GM12878 (cell line): Measurements from ENCODE around the gene TNKS1BP1. TPM values are rescaled to one million over a fixed set of nuclear protein-coding genes. Genes with fewer than 3 reads are reported as not detected.

Experiments
- ATAC-seq: fragments of 200-7000 bp; cut with Tn5 transposase; 3 replicates; pipeline ENCODE4 v1.9.1; 2020; ENCODE audit warnings: mild to moderate bottlenecking, moderate library complexity
- BruUV-seq: library from RNA; stranded (reverse); fragments of 400-500 nt; replicated peaks from 2 replicates; lab custom pipeline; 2021; lab: Mats Ljungman, UMichigan
- CTCF ChIA-PET: fragments of 300-600 bp; sonication (Branson Sonifier 250); formaldehyde crosslinking; extraction: SDS; loops from one replicate; lab custom pipeline; 2021; ENCODE audit warnings: inconsistent platforms; lab: Yijun Ruan, JAX
- POLR2A ChIA-PET: fragments of 350-600 bp; formaldehyde crosslinking; extraction: SDS; loops from one replicate; lab custom pipeline; 2021; ENCODE audit warnings: inconsistent platforms; lab: Charles Lee
- RAD21 ChIA-PET: fragments of 300-600 bp; sonication (Branson Sonifier 250); formaldehyde crosslinking; loops from one replicate; lab custom pipeline; 2023; ENCODE audit warnings: antibody characterized with exemption; ENCODE audit not compliant: unreplicated experiment; lab: Charles Lee
- SMC1A ChIA-PET: fragments of 300-600 bp; sonication (Branson Sonifier 250); formaldehyde crosslinking; loops from one replicate; lab custom pipeline; 2023; ENCODE audit not compliant: unreplicated experiment, uncharacterized antibody; lab: Charles Lee
- DNase-seq: peaks from one replicate; pipeline ENCODE4 v3.0.0-alpha.2; 2011; ENCODE audit warnings: low read depth, low spot score
- FAIRE-seq: peaks from 3 replicates; lab custom pipeline; 2011; peaks lifted over from hg19 to GRCh38; lab: Jason Lieb, UNC
- H2AFZ ChIP-seq: 2 replicates; pipeline ENCODE4 v1.6.0; 2011; ENCODE audit warnings: low read depth, low read length, control low read depth; ENCODE audit not compliant: control insufficient read depth
- H3K27ac ChIP-seq: 2 replicates; pipeline ENCODE4 v1.5.1; 2011; ENCODE audit warnings: control low read depth; ENCODE audit not compliant: control insufficient read depth, insufficient read depth
- H3K27me3 ChIP-seq, 2 experiments: replicated peaks in 1 of 2; 2 replicates each; pipeline versions ENCODE4 v1.6.0 to v1.6.1; 2011; ENCODE audit warnings: low read length in 1 of 2; ENCODE audit not compliant: control insufficient read depth in 2 of 2, insufficient read depth in 2 of 2
- H3K36me3 ChIP-seq, 2 experiments: 2 replicates each; pipeline ENCODE4 v1.5.1; 2011; ENCODE audit warnings: low read length in 1 of 2; ENCODE audit not compliant: control insufficient read depth in 2 of 2, insufficient read depth in 2 of 2
- H3K4me1 ChIP-seq: 2 replicates; pipeline ENCODE4 v1.6.1; 2011; ENCODE audit warnings: mild to moderate bottlenecking, low read length, moderate library complexity, mixed read lengths; ENCODE audit not compliant: control insufficient read depth, insufficient read depth
- H3K4me2 ChIP-seq: 2 replicates; pipeline ENCODE4 v1.6.0; 2011; ENCODE audit warnings: control low read depth; ENCODE audit not compliant: control insufficient read depth, insufficient read depth
- H3K4me3 ChIP-seq: fragments of 200-600 bp; sonication (generic); 2 replicates; pipeline ENCODE4 v1.5.1; 2016
- H3K79me2 ChIP-seq: 2 replicates; pipeline ENCODE4 v1.6.0; 2011; ENCODE audit warnings: low read length; ENCODE audit not compliant: control insufficient read depth, insufficient read depth
- H3K9ac ChIP-seq: 2 replicates; pipeline ENCODE4 v1.8.0; 2011; ENCODE audit warnings: low read length, control low read depth, mixed read lengths; ENCODE audit not compliant: control insufficient read depth, insufficient read depth
- H3K9me3 ChIP-seq: replicated peaks from 3 replicates; pipeline ENCODE4 v1.5.1; 2011; ENCODE audit warnings: mild to moderate bottlenecking, low read length; ENCODE audit not compliant: control insufficient read depth, insufficient read depth
- H4K20me1 ChIP-seq: 2 replicates; pipeline ENCODE4 v1.6.0; 2011; ENCODE audit not compliant: control insufficient read depth, insufficient read depth
- ETV6 ChIP-seq, 2 experiments: fragments of 450-650 bp in 1 of 2; IDR thresholded peaks in 1 of 2; conservative IDR thresholded peaks in 1 of 2; 2 replicates each; pipeline ENCODE4 v1.6.1; 2014; ENCODE audit warnings: antibody characterized with exemption in 1 of 2, borderline replicate concordance in 1 of 2, low read depth in 1 of 2, mild to moderate bottlenecking in 1 of 2, moderate library complexity in 1 of 2
- HDAC6 ChIP-seq: fragments of 200-600 bp; sonication (generic); IDR thresholded peaks from one replicate; pipeline ENCODE4 v1.8.0; 2017; ENCODE audit warnings: antibody characterized with exemption; ENCODE audit not compliant: unreplicated experiment
- MYB ChIP-seq: fragments of 150-350 bp; IDR thresholded peaks from 2 replicates; pipeline ENCODE4 v1.6.1; 2014; ENCODE audit warnings: mild to moderate bottlenecking, low read depth, low read length, borderline replicate concordance
- NRF1 ChIP-seq: conservative IDR thresholded peaks from 2 replicates; pipeline ENCODE4 v1.6.1; 2011; ENCODE audit warnings: mild to moderate bottlenecking, low read depth, low read length, improper control_type of control experiment
- PBX3 ChIP-seq: IDR thresholded peaks from 2 replicates; pipeline ENCODE4 v1.6.1; 2011; ENCODE audit warnings: mild to moderate bottlenecking, low read depth, low read length, moderate library complexity; ENCODE audit not compliant: insufficient replicate concordance
- PML ChIP-seq: IDR thresholded peaks from 2 replicates; pipeline ENCODE4 v1.6.1; 2012; ENCODE audit warnings: low read length, inconsistent platforms
- POLR2AphosphoS2 ChIP-seq: IDR thresholded peaks from 2 replicates; pipeline ENCODE4 v1.6.1; 2011; ENCODE audit warnings: low read depth, mild to moderate bottlenecking, low read length, improper control_type of control experiment, moderate library complexity
- RAD51 ChIP-seq: fragments of 450-650 bp; IDR thresholded peaks from 2 replicates; pipeline ENCODE4 v1.6.1; 2016; ENCODE audit warnings: moderate library complexity, mild to moderate bottlenecking, inconsistent platforms
- SP1 ChIP-seq: IDR thresholded peaks from one replicate; pipeline ENCODE4 v1.6.1; 2011; ENCODE audit warnings: low read depth, low read length
- SREBF1 ChIP-seq: IDR thresholded peaks from 2 replicates; pipeline ENCODE4 v1.6.1; 2012; ENCODE audit warnings: mild to moderate bottlenecking, low read length
- ZBTB4 ChIP-seq: fragments of 450-650 bp; formaldehyde crosslinking; IDR thresholded peaks from 2 replicates; pipeline ENCODE4 v1.4.0; 2022; ENCODE audit warnings: mild to moderate bottlenecking, moderate library complexity
- WGBS: methylation state at CpG from one replicate; pipeline ENCODE4 v1.1.6; 2016; ENCODE audit warnings: low lambda C conversion rate; ENCODE audit not compliant: insufficient replicate concordance, insufficient coverage; ENCODE audit errors: missing lambda C conversion rate; 5-methylcytosine and 5-hydroxymethylcytosine counted together
- in situ Hi-C: fragments of 300-500 bp; cut with MboI; formaldehyde crosslinking; loops from 9 replicates; pipeline ENCODE4 v1.14.3; 2018; ENCODE audit warnings: mixed read lengths
- intact Hi-C: fragments of 100-400 bp; cut with micrococcal nuclease; formaldehyde crosslinking; loops from one replicate; pipeline ENCODE4 v1.14.2; 2022; ENCODE audit not compliant: unreplicated experiment
- polyA plus RNA-seq, 11 experiments: library from polyadenylated mRNA; depleted of rRNA in 4 of 11; unstranded in 6 of 11; stranded (reverse) in 5 of 11; fragments of >200 nt; fragmentation: Nextera tagmentation in 4 of 11; fragmentation: Illumina TruSeq in 1 of 11; extraction: Ambion mirVana in 4 of 11; extraction: Trizol in 1 of 11; gene quantifications; 1 replicate in 1 of 11; 2 replicates in 10 of 11; pipeline versions ENCODE4 v1.2.1 to v1.2.3, GENCODE V29; 2011 to 2016; ENCODE audit warnings: inconsistent platforms in 2 of 11, missing spikeins in 2 of 11, low read depth in 1 of 11
- total RNA-seq, 4 experiments: library from RNA; depleted of rRNA in 3 of 4; stranded (reverse); fragments of >200 nt in 3 of 4; fragmentation: Illumina TruSeq in 1 of 4; extraction: Trizol in 1 of 4; gene quantifications; 2 replicates each; pipeline versions ENCODE4 v1.2.1 to v1.2.3, GENCODE V29; 2013 to 2021

The TNKS1BP1 gene
- total and polyA plus RNA-seq, 10 of the 15 experiments (the other 5 are each of a cell fraction or from before 2014, with no cell fraction given), result 0.26 to 15.8 (median 4.3) TPM

- peak overlapping the region; percentile 84; the same call in 1 of the 2 replicates for H3K4me2 ChIP-seq
- CTCF ChIA-PET, result interaction anchor here (1.4 kb wide), 1 partner anchor 35 kb away, joined by 4 read pairs; no protein-coding TSS in a partner anchor
Measured at GRCh38 chr11:57310630-57311086, 14.1 kb downstream of the TNKS1BP1 start.

More at GRCh38 chr11:57310630-57311086, 14.1 kb downstream of the TNKS1BP1 start:
- Histone ChIP-seq H3K36me3 (peaks cover 0 to 1% of the 10 kb centered on the region in 2 experiments; a peak in 1 of 4 replicates), H3K27me3 (no peaks in the 10 kb centered on the region), H3K79me2 (no peaks in the 10 kb centered on the region), H3K4me3 (0 out of 2 replicates have a peak overlapping the region, but pooled peaks have one; percentile 15), H3K9ac (no peak overlapping the region), H3K9me3 (no peaks in the 10 kb centered on the region), H3K27ac (no peak overlapping the region), H2AFZ (no peak overlapping the region), H3K4me1 (peaks cover 5% of the 10 kb centered on the region), H4K20me1 (no peaks in the 10 kb centered on the region)
- no peak for TF ChIP-seq ZBTB4 (CRISPR knock-in tag)
- TF ChIP-seq SREBF1, result no peak
- no peak for TF ChIP-seq RAD51
- TF ChIP-seq ETV6 (conservative IDR thresholded peaks at IDR 0.05 in 1 of 2, IDR thresholded peaks at IDR 0.05 in 1 of 2; ENCODE audit: borderline replicate concordance in 1 of 2, low read depth in 1 of 2), result no peak
- TF ChIP-seq HDAC6, result no peak
- TF ChIP-seq PBX3, result no peak
- no peak for TF ChIP-seq MYB
- TF ChIP-seq POLR2AphosphoS2, result no peak
- TF ChIP-seq PML, result no peak
- TF ChIP-seq SP1, result no peak
- no peak for TF ChIP-seq NRF1
- FAIRE-seq (no peak), DNase-seq (no peak), ATAC-seq (no peak)
- POLR2A ChIA-PET, result no interaction called here
- no TSS peak for BruUV-seq
- WGBS, result 80% methylated on average over 6 of the region's 6 CpGs
- RAD21 ChIA-PET, result no interaction called here
- intact Hi-C loops (no loop called here), in situ Hi-C loops (no loop called here)
- SMC1A ChIA-PET, result interaction anchor here (2.6 kb wide), 1 partner anchor 11 kb away, joined by 9 read pairs; no protein-coding TSS in a partner anchor
